ENCODE measurements around the gene TSPAN16. TPM values are rescaled to one million over a fixed set of nuclear protein-coding genes. Genes with fewer than 3 reads are reported as not detected.

TSPAN16 gene
- total and polyA plus RNA-seq, 2 of the 13 experiments (the other 11 are each of a cell fraction or from before 2014, with no cell fraction given): not detected

DNA sequence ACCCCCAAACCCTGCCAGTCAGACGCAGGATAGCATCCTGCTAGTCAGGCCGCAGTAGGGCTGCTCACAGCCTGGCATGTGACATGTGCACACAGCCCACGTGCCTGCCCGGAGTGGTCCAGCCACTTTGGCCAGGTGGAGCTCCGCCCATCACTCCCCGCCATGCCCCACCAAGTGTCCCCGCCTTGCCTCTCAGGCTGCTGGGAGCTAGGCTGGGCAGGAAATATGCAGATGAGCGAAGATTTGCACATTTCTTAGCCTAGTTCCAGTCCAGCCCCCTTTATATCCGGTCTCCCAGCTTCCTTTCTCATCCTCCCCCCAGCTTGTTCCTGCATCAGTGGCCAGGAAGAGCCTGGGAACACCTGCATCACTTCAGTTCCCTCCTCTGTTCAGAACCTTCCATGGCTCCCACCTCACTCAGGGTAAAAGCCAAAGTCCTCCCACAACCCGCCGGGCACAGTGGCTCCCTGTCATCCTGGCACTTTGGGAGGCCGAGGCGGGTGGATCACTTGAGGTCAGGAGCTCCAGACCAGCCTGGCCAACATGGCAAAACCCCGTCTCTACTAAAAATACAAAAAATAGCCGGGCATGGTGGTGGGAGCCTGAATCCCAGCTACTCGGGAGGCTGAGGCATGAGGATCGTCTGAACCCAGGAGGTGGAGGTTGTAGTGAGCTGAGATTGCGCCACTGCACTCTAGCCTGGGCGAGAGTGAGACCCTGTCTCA lies 31.3 kb upstream of the TSPAN16 start (continued):
- TF ChIP-seq, protein P1, sequence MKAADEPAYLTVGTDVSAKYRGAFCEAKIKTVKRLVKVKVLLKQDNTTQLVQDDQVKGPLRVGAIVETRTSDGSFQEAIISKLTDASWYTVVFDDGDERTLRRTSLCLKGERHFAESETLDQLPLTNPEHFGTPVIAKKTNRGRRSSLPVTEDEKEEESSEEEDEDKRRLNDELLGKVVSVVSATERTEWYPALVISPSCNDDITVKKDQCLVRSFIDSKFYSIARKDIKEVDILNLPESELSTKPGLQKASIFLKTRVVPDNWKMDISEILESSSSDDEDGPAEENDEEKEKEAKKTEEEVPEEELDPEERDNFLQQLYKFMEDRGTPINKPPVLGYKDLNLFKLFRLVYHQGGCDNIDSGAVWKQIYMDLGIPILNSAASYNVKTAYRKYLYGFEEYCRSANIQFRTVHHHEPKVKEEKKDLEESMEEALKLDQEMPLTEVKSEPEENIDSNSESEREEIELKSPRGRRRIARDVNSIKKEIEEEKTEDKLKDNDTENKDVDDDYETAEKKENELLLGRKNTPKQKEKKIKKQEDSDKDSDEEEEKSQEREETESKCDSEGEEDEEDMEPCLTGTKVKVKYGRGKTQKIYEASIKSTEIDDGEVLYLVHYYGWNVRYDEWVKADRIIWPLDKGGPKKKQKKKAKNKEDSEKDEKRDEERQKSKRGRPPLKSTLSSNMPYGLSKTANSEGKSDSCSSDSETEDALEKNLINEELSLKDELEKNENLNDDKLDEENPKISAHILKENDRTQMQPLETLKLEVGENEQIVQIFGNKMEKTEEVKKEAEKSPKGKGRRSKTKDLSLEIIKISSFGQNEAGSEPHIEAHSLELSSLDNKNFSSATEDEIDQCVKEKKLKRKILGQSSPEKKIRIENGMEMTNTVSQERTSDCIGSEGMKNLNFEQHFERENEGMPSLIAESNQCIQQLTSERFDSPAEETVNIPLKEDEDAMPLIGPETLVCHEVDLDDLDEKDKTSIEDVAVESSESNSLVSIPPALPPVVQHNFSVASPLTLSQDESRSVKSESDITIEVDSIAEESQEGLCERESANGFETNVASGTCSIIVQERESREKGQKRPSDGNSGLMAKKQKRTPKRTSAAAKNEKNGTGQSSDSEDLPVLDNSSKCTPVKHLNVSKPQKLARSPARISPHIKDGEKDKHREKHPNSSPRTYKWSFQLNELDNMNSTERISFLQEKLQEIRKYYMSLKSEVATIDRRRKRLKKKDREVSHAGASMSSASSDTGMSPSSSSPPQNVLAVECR (CRISPR knock-in tag; IDR thresholded peaks at IDR 0.05; ENCODE audit: borderline replicate concordance): peak; percentile 53; the same call in 1 of the 2 replicates
- TF ChIP-seq, protein P2, sequence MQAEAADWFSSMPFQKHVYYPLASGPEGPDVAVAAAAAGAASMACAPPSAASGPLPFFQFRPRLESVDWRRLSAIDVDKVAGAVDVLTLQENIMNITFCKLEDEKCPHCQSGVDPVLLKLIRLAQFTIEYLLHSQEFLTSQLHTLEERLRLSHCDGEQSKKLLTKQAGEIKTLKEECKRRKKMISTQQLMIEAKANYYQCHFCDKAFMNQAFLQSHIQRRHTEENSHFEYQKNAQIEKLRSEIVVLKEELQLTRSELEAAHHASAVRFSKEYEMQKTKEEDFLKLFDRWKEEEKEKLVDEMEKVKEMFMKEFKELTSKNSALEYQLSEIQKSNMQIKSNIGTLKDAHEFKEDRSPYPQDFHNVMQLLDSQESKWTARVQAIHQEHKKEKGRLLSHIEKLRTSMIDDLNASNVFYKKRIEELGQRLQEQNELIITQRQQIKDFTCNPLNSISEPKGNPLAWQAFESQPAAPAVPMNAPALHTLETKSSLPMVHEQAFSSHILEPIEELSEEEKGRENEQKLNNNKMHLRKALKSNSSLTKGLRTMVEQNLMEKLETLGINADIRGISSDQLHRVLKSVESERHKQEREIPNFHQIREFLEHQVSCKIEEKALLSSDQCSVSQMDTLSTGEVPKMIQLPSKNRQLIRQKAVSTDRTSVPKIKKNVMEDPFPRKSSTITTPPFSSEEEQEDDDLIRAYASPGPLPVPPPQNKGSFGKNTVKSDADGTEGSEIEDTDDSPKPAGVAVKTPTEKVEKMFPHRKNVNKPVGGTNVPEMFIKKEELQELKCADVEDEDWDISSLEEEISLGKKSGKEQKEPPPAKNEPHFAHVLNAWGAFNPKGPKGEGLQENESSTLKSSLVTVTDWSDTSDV (CRISPR knock-in tag; IDR thresholded peaks at IDR 0.05): no peak
- TF ChIP-seq GABPA (IDR thresholded peaks at IDR 0.05; ENCODE audit: low read depth, low read length): no peak
- peak; percentile 69 for TF ChIP-seq GABPA (CRISPR knock-in tag; IDR thresholded peaks at IDR 0.05; ENCODE audit: low read depth)
- no peak for TF ChIP-seq FOSL1 (CRISPR knock-in tag; IDR thresholded peaks at IDR 0.05; ENCODE audit: borderline replicate concordance)
